ENCODE measurements around the gene PCNA.

- TF ChIP-seq CTCF (IDR thresholded peaks at IDR 0.05) (no peak), EZH2 (IDR thresholded peaks at IDR 0.05) (no peak), EZH2phosphoT487 (IDR thresholded peaks at IDR 0.05) (no peak)
Measured at GRCh38 chr20:5128886-5129285, 9.1 kb upstream of the PCNA start.
